Right renal pelvis (tissue), 4 donors: Measurements from ENCODE around the gene M1AP. TPM values are rescaled to one million over a fixed set of nuclear protein-coding genes. Genes with fewer than 3 reads are reported as not detected.
"Not testable (repeated sequence)": the region's sequence is repeated elsewhere in the genome, so short reads cannot be mapped to it uniquely, and the experiment has no call there.

ENCODE experiments used
- DNase-seq, 4 donors: peaks; one replicate each; pipeline ENCODE4 v3.0.0-alpha.2; 2013; ENCODE audit warnings: low read depth in 4 of 4, low spot score in 3 of 4, missing footprints in 1 of 4
- polyA plus RNA-seq, 4 donors: library from polyadenylated mRNA; unstranded; fragments of 120-200 nt; gene quantifications; one replicate each; pipeline ENCODE4 v1.2.1, GENCODE V29; 2013; ENCODE audit not compliant: insufficient read length in 4 of 4

Gene M1AP
- polyA plus RNA-seq, 4 donors: 0.40 to 1.5 (median 1.0) TPM

GRCh38 chr2:74653985-74654882, 6.1 kb upstream of the M1AP start, which contains the start of gene SEMA4F:
Gene SEMA4F (plus strand): TSS chr2:74654247. CDS start chr2:74654377, 130 bp downstream.
- peak; percentile 82 to 94 (median 94) for DNase-seq

- no peak for DNase-seq
These were observed 5.5 kb upstream of the M1AP start for GRCh38 chr2:74653589-74653984.

GRCh38 chr2:74646834-74647482, 1.2 kb downstream of the M1AP start:
- no peak for DNase-seq

- no peak for DNase-seq
These were observed 1.9 kb downstream of the M1AP start for GRCh38 chr2:74646201-74646600.

GRCh38 chr2:74645344-74645743, 2.8 kb downstream of the M1AP start:
- no peak for DNase-seq

GRCh38 chr2:74639550-74639949, 8.6 kb downstream of the M1AP start:
- no peak for DNase-seq

- no peak for DNase-seq
These were observed 15.2 kb downstream of the M1AP start for GRCh38 chr2:74632939-74633312.

- DNase-seq: no peak
These were observed 15.8 kb downstream of the M1AP start for GRCh38 chr2:74632209-74632938.

GRCh38 chr2:74630454-74630853, 17.7 kb downstream of the M1AP start:
- not testable (repeated sequence) for DNase-seq

GRCh38 chr2:74628538-74629105, 19.5 kb downstream of the M1AP start:
- DNase-seq: no peak

GRCh38 chr2:74625658-74626425, 22.3 kb downstream of the M1AP start:
- DNase-seq: no peak

GRCh38 chr2:74620671-74621070, 27.5 kb downstream of the M1AP start:
- DNase-seq: no peak

GRCh38 chr2:74619651-74620297, 28.4 kb downstream of the M1AP start:
- DNase-seq: no peak

GRCh38 chr2:74618410-74619083, 29.6 kb downstream of the M1AP start:
- DNase-seq: no peak

GRCh38 chr2:74617122-74617521, 31.0 kb downstream of the M1AP start:
- no peak for DNase-seq

GRCh38 chr2:74606927-74607326, 41.2 kb downstream of the M1AP start:
- DNase-seq: no peak

- no peak for DNase-seq
These were observed 44.7 kb downstream of the M1AP start for GRCh38 chr2:74603282-74604000.

- DNase-seq: no peak
These were observed 45.4 kb downstream of the M1AP start for GRCh38 chr2:74602586-74603281.
